ENCODE data around the gene ADARB2.

DNA sequence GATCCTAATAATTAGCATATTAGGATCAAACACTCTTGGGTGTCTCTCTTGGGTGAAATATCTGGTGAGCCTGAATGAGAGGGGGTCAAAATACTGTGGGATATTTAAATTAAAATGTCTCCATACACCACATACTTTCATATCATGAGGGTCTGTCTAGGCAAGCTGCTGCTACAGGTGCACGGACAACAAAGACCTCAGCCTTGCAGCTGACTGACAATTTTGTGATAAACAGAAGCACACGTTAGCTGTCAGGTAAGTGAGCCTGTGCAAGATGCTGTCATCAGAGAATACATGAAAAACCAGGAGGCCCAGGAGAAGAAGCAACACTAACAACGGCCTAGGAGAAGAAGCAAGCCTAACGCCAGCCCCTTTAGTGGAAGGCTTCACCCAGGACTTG is 247.5 kb downstream of the ADARB2 start:
- no peak for TF ChIP-seq POLR2AphosphoS5 (IDR thresholded peaks at IDR 0.05)
- TF ChIP-seq, protein P1, sequence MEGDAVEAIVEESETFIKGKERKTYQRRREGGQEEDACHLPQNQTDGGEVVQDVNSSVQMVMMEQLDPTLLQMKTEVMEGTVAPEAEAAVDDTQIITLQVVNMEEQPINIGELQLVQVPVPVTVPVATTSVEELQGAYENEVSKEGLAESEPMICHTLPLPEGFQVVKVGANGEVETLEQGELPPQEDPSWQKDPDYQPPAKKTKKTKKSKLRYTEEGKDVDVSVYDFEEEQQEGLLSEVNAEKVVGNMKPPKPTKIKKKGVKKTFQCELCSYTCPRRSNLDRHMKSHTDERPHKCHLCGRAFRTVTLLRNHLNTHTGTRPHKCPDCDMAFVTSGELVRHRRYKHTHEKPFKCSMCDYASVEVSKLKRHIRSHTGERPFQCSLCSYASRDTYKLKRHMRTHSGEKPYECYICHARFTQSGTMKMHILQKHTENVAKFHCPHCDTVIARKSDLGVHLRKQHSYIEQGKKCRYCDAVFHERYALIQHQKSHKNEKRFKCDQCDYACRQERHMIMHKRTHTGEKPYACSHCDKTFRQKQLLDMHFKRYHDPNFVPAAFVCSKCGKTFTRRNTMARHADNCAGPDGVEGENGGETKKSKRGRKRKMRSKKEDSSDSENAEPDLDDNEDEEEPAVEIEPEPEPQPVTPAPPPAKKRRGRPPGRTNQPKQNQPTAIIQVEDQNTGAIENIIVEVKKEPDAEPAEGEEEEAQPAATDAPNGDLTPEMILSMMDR (IDR thresholded peaks at IDR 0.05), result no peak
- no peak for TF ChIP-seq POLR2A (IDR thresholded peaks at IDR 0.05)
